ENCODE measurements around the gene HOXA4.
A peak's percentile ranks its signal among the peaks of the same experiment; 100 is the strongest.

DNA sequence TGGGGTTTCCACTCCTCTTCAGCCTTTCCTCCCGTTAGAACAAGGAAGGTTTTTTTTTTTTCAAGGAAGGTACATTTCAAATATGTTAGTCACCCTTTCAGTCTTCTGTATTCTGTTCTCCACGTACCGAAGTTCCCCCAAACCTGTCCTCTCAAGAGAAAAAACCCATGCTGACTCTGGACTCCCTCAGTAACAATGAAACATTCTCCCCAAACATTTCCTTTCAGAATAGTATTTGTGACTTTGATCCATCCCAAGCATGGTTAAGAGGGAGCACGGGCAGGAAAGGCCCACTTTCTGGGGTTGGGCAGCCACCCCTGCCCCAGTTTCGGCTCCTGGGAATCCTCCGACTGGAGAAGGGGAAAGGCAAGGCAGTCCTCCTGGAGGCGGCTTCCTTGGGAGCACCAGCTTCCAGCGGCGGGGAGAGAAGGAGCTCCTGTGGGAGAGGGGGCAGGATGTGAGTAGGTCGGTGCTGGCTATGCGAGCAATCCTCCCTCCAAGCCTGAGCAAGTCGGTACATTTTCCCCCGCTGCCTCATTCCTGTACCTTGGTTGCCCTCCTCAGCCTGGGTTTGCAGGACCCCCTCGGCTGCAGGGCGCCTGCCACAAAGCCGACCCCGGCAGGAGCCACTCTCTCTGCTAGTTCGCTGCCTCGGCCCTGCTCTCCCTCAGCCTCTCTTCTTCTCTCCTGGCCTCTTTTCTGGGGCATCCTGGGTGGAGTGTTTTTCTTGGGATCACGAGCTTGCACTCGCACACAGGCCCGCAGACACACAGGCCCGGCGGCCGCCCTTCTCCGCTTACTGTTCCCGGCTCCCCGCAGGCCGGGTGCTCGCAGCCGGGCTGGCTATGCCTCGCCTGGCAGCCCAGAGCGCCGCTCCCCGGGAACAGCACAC, 32.6 kb downstream of the HOXA4 start:
- TF ChIP-seq, protein P1, sequence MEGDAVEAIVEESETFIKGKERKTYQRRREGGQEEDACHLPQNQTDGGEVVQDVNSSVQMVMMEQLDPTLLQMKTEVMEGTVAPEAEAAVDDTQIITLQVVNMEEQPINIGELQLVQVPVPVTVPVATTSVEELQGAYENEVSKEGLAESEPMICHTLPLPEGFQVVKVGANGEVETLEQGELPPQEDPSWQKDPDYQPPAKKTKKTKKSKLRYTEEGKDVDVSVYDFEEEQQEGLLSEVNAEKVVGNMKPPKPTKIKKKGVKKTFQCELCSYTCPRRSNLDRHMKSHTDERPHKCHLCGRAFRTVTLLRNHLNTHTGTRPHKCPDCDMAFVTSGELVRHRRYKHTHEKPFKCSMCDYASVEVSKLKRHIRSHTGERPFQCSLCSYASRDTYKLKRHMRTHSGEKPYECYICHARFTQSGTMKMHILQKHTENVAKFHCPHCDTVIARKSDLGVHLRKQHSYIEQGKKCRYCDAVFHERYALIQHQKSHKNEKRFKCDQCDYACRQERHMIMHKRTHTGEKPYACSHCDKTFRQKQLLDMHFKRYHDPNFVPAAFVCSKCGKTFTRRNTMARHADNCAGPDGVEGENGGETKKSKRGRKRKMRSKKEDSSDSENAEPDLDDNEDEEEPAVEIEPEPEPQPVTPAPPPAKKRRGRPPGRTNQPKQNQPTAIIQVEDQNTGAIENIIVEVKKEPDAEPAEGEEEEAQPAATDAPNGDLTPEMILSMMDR (conservative IDR thresholded peaks at IDR 0.05 in 1 of 2, IDR thresholded peaks at IDR 0.05 in 1 of 2; ENCODE audit: low read depth in 1 of 2, low read length in 2 of 2) = peak in 1 of 2 donors; percentile 19
- no peak for TF ChIP-seq EZH2 (IDR thresholded peaks at IDR 0.05; ENCODE audit: low read length, missing control alignments)

Measured in fibroblast of lung (primary cell).